NCI-H345 treated with DMSO at 0.1 percent for 48 hours (cell line): ENCODE data around the gene NEUROG1.

Experiments used
- DNase-seq: peaks from one replicate; lab custom pipeline; 2025; ENCODE audit not compliant: unreplicated experiment; lab: John Stamatoyannopoulos, UW

Gene NEUROG1

GRCh38 chr5:135565266-135565665 is 29.5 kb upstream of the NEUROG1 start:
- DNase-seq = no peak

- no peak for DNase-seq
Observed at GRCh38 chr5:135564331-135564730, 28.6 kb upstream of the NEUROG1 start.

- DNase-seq = no peak
Observed at GRCh38 chr5:135561266-135561665, 25.5 kb upstream of the NEUROG1 start.

GRCh38 chr5:135560858-135561257 is 25.1 kb upstream of the NEUROG1 start:
- peak; percentile 70 for DNase-seq

GRCh38 chr5:135559354-135559753 is 23.6 kb upstream of the NEUROG1 start:
- no peak for DNase-seq

GRCh38 chr5:135557076-135557838 is 21.5 kb upstream of the NEUROG1 start:
- DNase-seq = no peak

- no peak for DNase-seq
Observed at GRCh38 chr5:135556620-135557019, 20.9 kb upstream of the NEUROG1 start.

- no peak for DNase-seq
Observed at GRCh38 chr5:135555530-135555929, 19.8 kb upstream of the NEUROG1 start.

- peak; percentile 29 for DNase-seq
Observed at GRCh38 chr5:135553688-135554462, 18.1 kb upstream of the NEUROG1 start.

- DNase-seq = peak; percentile 66
Observed at GRCh38 chr5:135551593-135552447, 16.1 kb upstream of the NEUROG1 start.

- no peak for DNase-seq
Observed at GRCh38 chr5:135549413-135549812, 13.6 kb upstream of the NEUROG1 start.

GRCh38 chr5:135547590-135548254 is 12.0 kb upstream of the NEUROG1 start:
- peak; percentile 43 for DNase-seq

GRCh38 chr5:135546912-135547311 is 11.1 kb upstream of the NEUROG1 start:
- no peak for DNase-seq

GRCh38 chr5:135546101-135546500 is 10.3 kb upstream of the NEUROG1 start:
- no peak for DNase-seq

GRCh38 chr5:135545099-135545498 is 9.3 kb upstream of the NEUROG1 start:
- DNase-seq = no peak

GRCh38 chr5:135543485-135544304 is 7.9 kb upstream of the NEUROG1 start:
- no peak for DNase-seq

- no peak for DNase-seq
Observed at GRCh38 chr5:135543001-135543484, 7.3 kb upstream of the NEUROG1 start.

GRCh38 chr5:135541807-135542502 is 6.2 kb upstream of the NEUROG1 start:
- DNase-seq = no peak

- DNase-seq = no peak
Observed at GRCh38 chr5:135539430-135540005, 3.8 kb upstream of the NEUROG1 start.
